Astrocyte (in vitro differentiated cells and primary cell): ENCODE data around the gene MNT. TPM values are rescaled to one million over a fixed set of nuclear protein-coding genes. Genes with fewer than 3 reads are reported as not detected.

Experiments used
- DNase-seq: peaks from one replicate; pipeline ENCODE4 v3.0.0-alpha.2; 2010; ENCODE audit warnings: low read depth
- FAIRE-seq: peaks from 2 replicates; lab custom pipeline; 2011; peaks lifted over from hg19 to GRCh38; lab: Jason Lieb, UNC
- H2AFZ ChIP-seq: 2 replicates; pipeline ENCODE4 v1.6.0; 2012; ENCODE audit warnings: low read depth, low read length, inconsistent platforms
- H3K27ac ChIP-seq: 2 replicates; pipeline ENCODE4 v1.5.1; 2011; ENCODE audit warnings: low read depth, low read length, inconsistent platforms
- H3K27me3 ChIP-seq: 2 replicates; pipeline ENCODE4 v1.6.0; 2011; ENCODE audit warnings: low read length, inconsistent platforms; ENCODE audit not compliant: insufficient read depth
- H3K36me3 ChIP-seq: 2 replicates; pipeline ENCODE4 v1.5.1; 2011; ENCODE audit warnings: low read length, inconsistent platforms; ENCODE audit not compliant: insufficient read depth
- H3K4me1 ChIP-seq: 2 replicates; pipeline ENCODE4 v1.5.1; 2011; ENCODE audit warnings: low read length, inconsistent platforms; ENCODE audit not compliant: insufficient read depth
- H3K4me2 ChIP-seq: 2 replicates; pipeline ENCODE4 v1.6.0; 2012; ENCODE audit warnings: low read length, inconsistent platforms
- H3K4me3 ChIP-seq: 2 replicates; pipeline ENCODE4 v1.5.1; 2011; ENCODE audit warnings: low read depth, mild to moderate bottlenecking, low read length, inconsistent platforms; ENCODE audit not compliant: insufficient read depth
- H3K79me2 ChIP-seq: 2 replicates; pipeline ENCODE4 v1.6.0; 2012; ENCODE audit warnings: mild to moderate bottlenecking, low read length, inconsistent platforms; ENCODE audit not compliant: insufficient read depth
- H3K9ac ChIP-seq: 2 replicates; pipeline ENCODE4 v1.6.0; 2012; ENCODE audit warnings: mild to moderate bottlenecking, low read length, inconsistent platforms
- H3K9me3 ChIP-seq: 2 replicates; pipeline ENCODE4 v1.5.1; 2012; ENCODE audit warnings: low read depth, mild to moderate bottlenecking, low read length, inconsistent platforms; ENCODE audit not compliant: insufficient read depth
- H4K20me1 ChIP-seq: 2 replicates; pipeline ENCODE4 v1.6.0; 2012; ENCODE audit warnings: low read length, inconsistent platforms; ENCODE audit not compliant: insufficient read depth
- H3K27ac Mint-ChIP-seq: one replicate; pipeline ENCODE4 v1.8.0; 2021; ENCODE audit warnings: mild to moderate bottlenecking, mixed read lengths; ENCODE audit not compliant: unreplicated experiment
- H3K27me3 Mint-ChIP-seq: one replicate; pipeline ENCODE4 v1.8.0; 2021; ENCODE audit warnings: low read depth, mixed read lengths; ENCODE audit not compliant: unreplicated experiment
- H3K36me3 Mint-ChIP-seq: one replicate; pipeline ENCODE4 v1.8.0; 2021; ENCODE audit warnings: low read depth, mixed read lengths; ENCODE audit not compliant: unreplicated experiment
- H3K4me1 Mint-ChIP-seq: one replicate; pipeline ENCODE4 v1.8.0; 2021; ENCODE audit warnings: low read depth, mixed read lengths; ENCODE audit not compliant: unreplicated experiment
- H3K4me3 Mint-ChIP-seq: one replicate; pipeline ENCODE4 v1.8.0; 2021; ENCODE audit warnings: mild to moderate bottlenecking, moderate library complexity, mixed read lengths; ENCODE audit not compliant: unreplicated experiment
- H3K9me3 Mint-ChIP-seq: one replicate; pipeline ENCODE4 v1.8.0; 2021; ENCODE audit warnings: mild to moderate bottlenecking, mixed read lengths; ENCODE audit not compliant: unreplicated experiment
- EZH2 ChIP-seq: IDR thresholded peaks from 2 replicates; pipeline ENCODE4 v1.6.1; 2012; ENCODE audit warnings: mild to moderate bottlenecking, low read length, inconsistent platforms; ENCODE audit not compliant: insufficient read depth
- total RNA-seq: library from RNA; stranded (reverse); gene quantifications from 2 replicates; pipeline ENCODE4 v1.2.1, GENCODE V29; 2021
- TF ChIP-seq, protein P1 (sequence below): IDR thresholded peaks from 2 replicates; pipeline ENCODE4 v1.5.1; 2011; ENCODE audit warnings: low read depth, mild to moderate bottlenecking, inconsistent platforms, low read length, moderate library complexity; ENCODE audit not compliant: insufficient read depth

Gene MNT
- total RNA-seq, 1 donor from 2014 or later: 29.1 TPM

DNA sequence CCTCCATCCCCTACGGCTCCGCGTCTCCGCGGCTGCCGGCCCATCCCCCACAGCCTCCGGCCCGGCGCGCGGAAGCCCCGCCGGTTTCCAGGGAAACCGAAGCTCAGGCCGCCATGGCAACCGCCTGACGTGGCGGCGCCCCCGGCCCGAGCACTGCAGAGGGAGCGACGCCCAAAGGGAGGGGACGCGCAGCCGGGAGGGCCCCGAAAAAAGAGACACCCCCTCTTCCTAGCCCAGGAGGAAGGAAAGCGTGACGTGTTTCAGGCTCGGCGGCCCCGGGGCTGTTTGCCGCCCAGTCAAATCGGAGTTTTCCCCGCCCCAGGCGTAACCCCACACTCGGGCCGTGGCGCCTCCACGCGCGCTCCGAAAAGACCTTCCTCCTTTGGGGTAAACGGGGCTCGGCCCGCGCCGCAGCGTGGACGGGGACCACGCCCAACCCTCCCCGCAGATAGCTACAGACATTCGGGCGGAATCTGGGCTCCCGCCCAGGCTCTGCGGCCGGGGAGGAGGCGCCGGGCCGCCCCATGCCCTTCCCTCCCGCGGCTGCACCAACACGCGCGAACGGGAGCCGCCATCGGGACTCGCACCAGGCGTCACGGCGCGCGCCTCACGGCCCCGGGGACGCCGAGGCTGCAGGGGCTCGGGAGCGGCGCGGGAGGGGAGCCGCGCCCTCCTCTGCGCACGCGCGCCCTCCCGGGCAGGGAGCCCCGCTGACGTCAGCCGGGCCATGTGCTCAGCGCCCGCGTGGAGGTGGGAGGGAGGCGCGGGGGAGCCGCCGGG lies 7.5 kb downstream of the MNT start:
- Histone ChIP-seq H3K4me1 (peaks cover 54% of the 10 kb centered on the region), H3K27ac (peak overlapping the region; percentile 98), H3K79me2 (peaks cover 72% of the 10 kb centered on the region), H3K4me3 (peak overlapping the region; percentile 70), H3K4me2 (peak overlapping the region; percentile 96), H3K9me3 (no peaks in the 10 kb centered on the region), H3K27me3 (no peaks in the 10 kb centered on the region), H4K20me1 (peaks cover 58% of the 10 kb centered on the region), H3K36me3 (peaks cover 5% of the 10 kb centered on the region), H3K9ac (peak overlapping the region; percentile 98), H2AFZ (peak overlapping the region; percentile 21)
- Mint-ChIP-seq H3K4me1 (peaks cover 41% of the 10 kb centered on the region), H3K27me3 (no peaks in the 10 kb centered on the region), H3K4me3 (peak overlapping the region; percentile 20), H3K27ac (peak overlapping the region; percentile 84), H3K36me3 (peaks cover 6% of the 10 kb centered on the region), H3K9me3 (no peaks in the 10 kb centered on the region)
- TF ChIP-seq, protein P1, sequence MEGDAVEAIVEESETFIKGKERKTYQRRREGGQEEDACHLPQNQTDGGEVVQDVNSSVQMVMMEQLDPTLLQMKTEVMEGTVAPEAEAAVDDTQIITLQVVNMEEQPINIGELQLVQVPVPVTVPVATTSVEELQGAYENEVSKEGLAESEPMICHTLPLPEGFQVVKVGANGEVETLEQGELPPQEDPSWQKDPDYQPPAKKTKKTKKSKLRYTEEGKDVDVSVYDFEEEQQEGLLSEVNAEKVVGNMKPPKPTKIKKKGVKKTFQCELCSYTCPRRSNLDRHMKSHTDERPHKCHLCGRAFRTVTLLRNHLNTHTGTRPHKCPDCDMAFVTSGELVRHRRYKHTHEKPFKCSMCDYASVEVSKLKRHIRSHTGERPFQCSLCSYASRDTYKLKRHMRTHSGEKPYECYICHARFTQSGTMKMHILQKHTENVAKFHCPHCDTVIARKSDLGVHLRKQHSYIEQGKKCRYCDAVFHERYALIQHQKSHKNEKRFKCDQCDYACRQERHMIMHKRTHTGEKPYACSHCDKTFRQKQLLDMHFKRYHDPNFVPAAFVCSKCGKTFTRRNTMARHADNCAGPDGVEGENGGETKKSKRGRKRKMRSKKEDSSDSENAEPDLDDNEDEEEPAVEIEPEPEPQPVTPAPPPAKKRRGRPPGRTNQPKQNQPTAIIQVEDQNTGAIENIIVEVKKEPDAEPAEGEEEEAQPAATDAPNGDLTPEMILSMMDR: no peak
- no peak for TF ChIP-seq EZH2
- peak; percentile 54 for DNase-seq
- FAIRE-seq: no peak

DNA sequence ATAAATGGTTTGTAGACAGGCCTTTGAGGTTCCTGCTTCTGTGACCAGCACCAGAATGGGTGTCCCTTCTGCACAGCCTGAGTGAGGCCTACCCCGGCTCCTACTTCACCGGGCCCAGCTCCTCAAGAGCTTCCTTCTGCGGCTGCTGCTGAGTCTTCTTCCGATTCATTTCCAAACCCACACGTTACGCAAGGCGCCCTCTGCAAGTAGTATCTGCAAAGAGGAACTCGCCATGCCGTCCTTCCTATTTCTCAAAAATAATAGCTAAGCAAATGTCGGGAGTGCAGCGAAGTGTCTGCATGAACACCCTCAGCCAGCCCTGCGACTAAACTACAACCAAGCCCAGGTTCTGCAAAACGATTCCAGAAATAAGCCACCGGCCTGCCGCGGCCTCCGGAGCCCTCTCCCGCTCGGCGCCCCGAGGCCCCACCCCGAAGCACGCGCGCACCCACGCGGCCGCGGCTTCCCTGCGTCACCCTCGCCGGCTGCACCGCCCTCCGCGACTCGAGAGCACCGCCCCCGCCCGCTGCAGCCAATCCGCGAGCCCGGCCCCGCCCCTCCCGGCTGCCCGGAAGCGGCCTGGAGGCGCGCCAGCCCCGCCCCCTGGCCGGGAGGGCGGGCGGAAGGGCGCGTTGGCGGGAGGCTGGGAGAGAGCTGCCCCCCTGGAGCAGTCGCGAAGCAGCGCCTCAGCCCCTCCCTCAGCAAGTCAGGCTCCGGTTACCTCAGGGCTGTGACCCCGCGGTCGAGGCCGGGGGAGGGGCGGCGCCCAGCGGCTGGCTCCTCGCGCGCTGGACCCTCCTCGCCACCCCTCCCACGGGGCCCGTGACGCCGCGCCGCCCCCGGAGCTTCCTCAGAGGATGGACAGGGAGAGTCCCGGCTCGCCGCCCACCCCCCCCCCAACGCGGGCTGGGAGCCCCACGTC lies 8.3 kb downstream of the MNT start:
- DNase-seq (peak; percentile 86), FAIRE-seq (no peak)
- Mint-ChIP-seq H3K27ac (peak overlapping the region; percentile 96), H3K27me3 (no peaks in the 10 kb centered on the region), H3K4me1 (peaks cover 34% of the 10 kb centered on the region), H3K4me3 (peak overlapping the region; percentile 84), H3K9me3 (no peaks in the 10 kb centered on the region), H3K36me3 (peaks cover 8% of the 10 kb centered on the region)
- H3K4me1 ChIP-seq: peaks cover 45% of the 10 kb centered on the region
- peak overlapping the region; percentile 70 for H3K4me3 ChIP-seq
- H3K9ac ChIP-seq: peak overlapping the region; percentile 98
- peaks cover 55% of the 10 kb centered on the region for H4K20me1 ChIP-seq
- peaks cover 67% of the 10 kb centered on the region for H3K79me2 ChIP-seq
- no peaks in the 10 kb centered on the region for H3K9me3 ChIP-seq
- no peaks in the 10 kb centered on the region for H3K27me3 ChIP-seq
- H3K27ac ChIP-seq: peak overlapping the region; percentile 98
- TF ChIP-seq, protein P1: no peak
- no peak for TF ChIP-seq EZH2
- peaks cover 5% of the 10 kb centered on the region for H3K36me3 ChIP-seq
- no peak overlapping the region for H2AFZ ChIP-seq
- peak overlapping the region; percentile 96 for H3K4me2 ChIP-seq
